Measurements from ENCODE around the gene MTHFD1L. TPM values are rescaled to one million over a fixed set of nuclear protein-coding genes. Genes with fewer than 3 reads are reported as not detected.
"Not testable (repeated sequence)": the region's sequence is repeated elsewhere in the genome, so short reads cannot be mapped to it uniquely, and the experiment has no call there.

MTHFD1L gene
- polyA plus RNA-seq, 3 donors = 16.6 to 19.6 (median 16.8) TPM

DNA sequence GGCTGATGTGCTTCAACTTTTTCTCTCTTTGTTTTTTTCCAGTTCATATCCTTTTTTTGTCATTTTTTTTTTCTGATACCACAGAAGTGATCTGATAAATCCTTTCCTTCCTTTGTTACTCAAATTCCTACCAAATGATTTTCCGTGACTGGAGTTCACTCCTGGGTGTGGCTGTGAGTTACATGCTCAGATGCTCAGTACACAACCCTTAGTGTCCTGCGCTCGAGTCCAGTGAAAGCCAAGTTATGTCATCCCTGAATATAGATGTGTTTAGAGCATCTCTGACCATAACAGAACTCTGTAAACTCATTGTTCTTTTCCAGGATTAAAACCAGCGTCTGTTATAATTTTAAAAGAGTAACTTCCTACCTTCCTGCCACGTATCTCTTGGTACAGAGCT is 227.1 kb downstream of the MTHFD1L start:
- DNase-seq (ENCODE audit: extremely low read depth in 1 of 11, low read depth in 9 of 11, low spot score in 4 of 11) = peak in 1 of 11 donors; percentile 60

DNA sequence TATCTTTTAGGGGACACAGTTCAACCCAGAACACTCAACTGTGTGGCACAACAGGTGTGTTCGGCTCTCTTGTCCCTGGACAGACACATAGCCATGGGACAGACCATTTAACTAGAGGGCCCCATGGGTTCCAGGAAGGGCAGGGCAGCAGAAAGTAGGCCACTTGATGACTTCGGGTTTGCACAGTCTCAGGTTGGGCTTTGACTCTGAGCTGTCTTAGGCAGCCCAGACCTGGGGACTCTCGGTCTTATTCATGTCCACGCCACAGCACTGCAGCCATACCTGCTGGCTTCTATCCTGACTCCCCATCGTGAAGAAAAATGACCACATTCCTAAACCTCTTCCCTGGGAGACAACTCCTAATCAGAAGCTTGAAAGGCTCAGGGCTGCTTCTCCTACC is 228.2 kb downstream of the MTHFD1L start:
- no peak for DNase-seq (ENCODE audit: extremely low read depth in 1 of 11, low read depth in 9 of 11, low spot score in 4 of 11)

DNA sequence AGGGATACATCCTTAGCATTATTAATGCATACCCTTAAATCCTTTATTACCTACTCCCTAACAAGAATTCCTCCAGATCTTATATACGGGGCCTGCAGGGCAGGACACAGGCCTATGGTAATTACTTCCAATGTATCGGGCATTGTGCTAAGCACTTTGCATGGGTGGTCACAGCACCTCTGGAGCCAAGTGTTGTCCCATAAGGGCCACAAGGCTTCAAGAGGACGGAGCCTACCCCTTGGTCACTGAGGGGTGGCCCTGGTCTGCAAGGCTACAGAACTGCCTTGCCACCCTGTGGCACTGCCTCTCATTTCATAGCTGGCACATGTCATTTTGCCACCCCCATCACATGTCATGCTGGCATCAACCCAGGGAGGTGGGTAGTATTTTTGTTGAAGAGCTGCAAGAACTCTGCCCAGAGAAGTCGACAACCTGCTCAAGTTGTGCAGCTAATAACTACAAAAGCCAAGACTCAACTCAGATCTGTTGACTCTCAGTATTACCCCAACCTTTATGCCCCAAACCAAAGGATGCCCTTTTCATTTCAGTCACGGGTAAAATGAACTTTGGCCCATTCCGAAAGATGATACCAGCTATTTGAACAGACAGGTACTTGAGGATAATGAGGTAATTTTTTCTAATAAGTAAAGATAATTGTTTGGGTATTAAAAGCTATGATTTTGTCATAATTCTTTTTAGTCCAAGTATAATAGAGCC is 230.2 kb downstream of the MTHFD1L start:
- no peak for DNase-seq (ENCODE audit: extremely low read depth in 1 of 11, low read depth in 9 of 11, low spot score in 4 of 11)

DNA sequence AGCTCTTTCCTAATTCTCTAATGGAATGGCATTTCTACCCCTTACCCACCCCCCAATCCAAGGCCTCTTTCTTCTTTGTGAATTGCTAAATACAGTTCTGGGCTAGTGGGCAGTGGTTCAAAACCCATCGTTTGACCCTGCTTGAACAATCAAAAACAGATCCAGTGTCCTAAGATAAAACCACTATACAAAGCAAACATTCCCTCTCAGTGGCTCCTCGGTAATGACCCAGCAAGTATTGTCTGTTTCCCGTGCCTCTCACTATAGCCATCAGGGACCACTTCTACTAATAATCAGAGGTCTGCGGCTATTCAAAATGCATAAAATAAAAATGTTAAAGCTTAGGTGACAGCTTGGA is 230.7 kb downstream of the MTHFD1L start:
- DNase-seq (ENCODE audit: extremely low read depth in 1 of 11, low read depth in 9 of 11, low spot score in 4 of 11) = no peak

DNA sequence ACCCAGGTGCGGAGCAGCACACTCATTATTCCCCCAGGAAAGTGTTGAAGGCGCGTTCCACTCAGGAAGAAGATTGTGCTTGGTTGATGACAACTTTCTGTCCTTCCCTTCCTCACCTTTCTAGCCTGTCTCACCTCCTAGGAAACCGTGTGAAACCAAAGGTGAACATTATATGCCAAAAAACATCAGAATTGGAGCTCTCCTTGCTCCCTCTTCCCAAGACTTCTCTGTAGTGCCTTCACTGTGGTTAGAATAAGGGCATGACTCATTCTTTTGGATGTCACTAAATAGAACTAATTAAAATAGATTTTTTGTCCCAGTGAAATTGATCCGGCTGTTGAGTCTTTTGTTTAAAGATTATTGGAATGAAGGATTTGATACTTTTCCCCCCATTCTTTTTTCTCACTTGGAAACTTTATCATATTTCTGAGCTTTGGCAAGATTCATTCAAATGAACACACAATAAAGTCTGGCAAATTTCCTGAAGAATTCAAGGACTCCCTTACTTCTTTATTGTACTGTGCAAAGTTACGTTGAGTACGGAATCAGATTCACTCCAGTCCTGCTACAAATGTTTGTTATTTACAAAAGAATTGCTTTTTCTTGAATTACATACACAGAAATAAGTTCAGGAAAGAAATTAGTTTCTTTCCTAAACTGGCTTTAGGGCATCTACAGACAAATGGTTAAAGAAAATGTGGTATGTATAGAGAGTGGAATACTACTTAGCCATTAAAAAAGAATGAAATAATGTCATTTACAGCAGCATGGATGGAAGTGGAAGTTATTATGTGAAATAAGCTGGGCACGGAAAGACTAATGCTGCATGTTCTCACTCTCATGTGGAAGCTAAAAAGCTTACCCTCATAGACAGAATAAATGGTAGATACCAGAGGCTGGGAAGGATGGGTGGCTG is 231.4 kb downstream of the MTHFD1L start:
- DNase-seq (ENCODE audit: extremely low read depth in 1 of 11, low read depth in 9 of 11, low spot score in 4 of 11) = no peak

DNA sequence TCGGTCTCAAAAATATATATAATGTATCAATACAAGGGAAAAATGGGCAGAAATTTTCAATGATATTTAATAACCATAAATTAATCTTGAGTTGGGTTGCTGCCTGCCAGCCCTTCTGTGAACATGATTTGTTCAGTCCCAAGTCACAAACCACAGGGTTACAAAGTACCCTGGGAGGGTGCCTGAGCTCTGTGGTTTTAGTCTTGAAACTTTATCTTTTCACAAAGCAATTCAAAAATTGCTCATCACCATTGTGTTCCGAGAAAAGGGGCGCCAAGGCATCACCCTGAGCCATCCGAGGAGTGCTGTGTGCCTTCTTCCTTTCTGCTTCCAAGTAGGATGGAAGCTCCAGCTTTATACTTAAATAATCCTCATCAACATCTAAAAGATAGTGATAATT is 232.7 kb downstream of the MTHFD1L start:
- no peak for DNase-seq (ENCODE audit: extremely low read depth in 1 of 11, low read depth in 9 of 11, low spot score in 4 of 11)

DNA sequence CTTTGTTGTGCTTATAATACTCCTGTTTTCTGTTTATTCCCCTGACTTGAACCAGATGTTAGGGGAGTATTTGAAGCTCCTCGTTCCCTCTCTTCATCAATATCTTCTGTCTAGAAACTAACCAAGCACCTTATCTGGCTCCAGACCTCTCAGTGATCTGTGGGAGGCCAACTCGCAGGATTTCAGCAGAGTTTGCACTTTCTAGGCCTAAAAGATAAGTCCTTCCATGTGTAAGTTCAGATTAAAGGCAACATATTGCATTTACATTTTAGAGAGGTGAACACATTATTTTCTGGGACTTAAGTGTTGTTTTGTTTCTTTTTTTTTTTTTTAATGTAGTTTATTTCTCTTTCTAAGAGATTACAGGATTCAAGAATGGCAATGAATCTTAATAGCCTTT is 234.8 kb downstream of the MTHFD1L start:
- DNase-seq (ENCODE audit: extremely low read depth in 1 of 11, low read depth in 9 of 11, low spot score in 4 of 11) = no peak

DNA sequence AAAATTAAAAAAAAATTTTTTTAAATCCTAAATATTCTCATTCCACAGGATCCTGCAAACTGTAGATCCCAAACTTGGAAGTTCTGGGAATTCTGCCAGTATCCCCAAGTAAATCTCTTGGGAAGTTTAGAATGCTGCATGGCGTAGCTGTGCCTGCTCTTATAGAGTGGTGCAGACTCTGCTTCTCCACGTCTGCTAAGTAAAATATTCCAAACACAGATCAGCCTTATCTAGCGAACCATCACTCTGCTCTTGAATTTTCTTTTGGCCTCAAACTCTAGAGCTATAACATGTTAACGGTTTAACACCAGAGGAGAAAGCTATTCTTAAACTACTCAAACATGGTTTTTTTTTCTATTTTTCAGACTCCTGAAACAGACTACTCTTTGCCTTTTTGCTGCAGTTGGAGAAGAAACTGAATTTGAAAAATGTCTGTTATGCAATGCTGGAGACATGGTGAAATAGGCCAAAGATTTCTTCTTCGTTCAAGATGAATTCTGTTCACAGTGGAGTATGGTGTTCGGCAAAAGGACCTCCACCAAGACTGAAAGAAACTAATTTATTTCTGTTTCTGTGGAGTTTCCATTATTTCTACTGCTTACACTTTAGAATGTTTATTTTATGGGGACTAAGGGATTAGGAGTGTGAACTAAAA is 235.8 kb downstream of the MTHFD1L start:
- no peak for DNase-seq (ENCODE audit: extremely low read depth in 1 of 11, low read depth in 9 of 11, low spot score in 4 of 11)

DNA sequence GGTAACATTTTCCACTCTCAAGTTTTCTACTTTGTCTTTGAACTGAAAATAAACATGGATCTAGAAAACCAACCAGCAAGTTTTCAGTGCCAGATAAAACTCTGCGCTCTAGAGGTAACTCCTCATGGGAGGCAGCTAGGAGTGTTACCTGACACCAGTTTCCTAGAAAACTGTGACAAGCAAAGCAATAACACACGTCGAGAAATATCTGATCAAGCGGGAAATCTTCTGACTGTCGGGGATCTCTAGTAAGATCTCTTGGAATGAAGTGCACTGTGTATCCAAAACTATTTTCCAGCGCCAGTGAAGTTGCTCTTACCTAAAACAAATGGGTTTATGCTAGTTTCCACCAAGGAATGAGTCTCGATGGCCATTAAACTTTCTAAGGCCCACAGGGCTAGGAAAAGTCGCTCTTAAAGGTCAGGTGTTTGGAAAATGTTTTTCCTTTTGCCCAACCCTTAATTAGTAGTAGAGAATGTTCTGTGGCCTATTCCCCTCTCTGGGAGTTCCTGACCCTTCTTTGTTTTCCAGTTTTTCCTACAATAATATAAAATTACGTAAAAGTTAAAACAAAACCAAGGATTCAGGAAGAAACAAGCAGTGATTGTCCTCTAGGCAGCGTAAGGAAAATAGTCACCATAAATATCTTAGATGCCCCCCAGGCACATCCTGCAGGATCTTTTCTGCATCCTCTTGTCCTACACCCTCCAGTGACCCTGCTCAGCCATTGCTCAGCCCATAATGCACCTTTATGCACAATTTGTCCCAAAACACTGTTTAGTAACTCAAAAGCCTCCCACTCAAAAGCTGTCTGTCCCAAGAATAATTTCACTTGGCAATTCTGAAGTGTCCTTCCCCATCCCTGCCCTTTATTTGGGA is 236.6 kb downstream of the MTHFD1L start:
- DNase-seq (ENCODE audit: extremely low read depth in 1 of 11, low read depth in 9 of 11, low spot score in 4 of 11) = no peak

DNA sequence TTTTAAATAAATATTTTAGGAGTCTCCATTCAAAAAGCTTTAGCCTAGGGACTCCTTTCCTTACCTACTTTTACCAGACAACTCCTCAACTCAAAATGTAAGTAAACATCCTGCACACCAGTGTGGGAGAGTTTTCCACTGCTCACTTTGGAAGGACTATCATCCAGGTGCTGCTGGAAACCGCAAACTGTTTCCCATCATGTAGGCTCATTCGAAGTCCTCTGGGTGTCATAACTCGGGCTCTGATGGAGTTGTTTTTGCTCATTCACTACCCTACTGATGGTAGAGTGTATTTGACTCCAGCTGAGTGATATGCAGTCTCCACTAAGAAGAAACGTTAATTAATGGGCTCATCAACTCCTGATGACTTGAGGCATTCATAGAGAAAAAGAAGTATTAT is 237.8 kb downstream of the MTHFD1L start:
- no peak for DNase-seq (ENCODE audit: extremely low read depth in 1 of 11, low read depth in 9 of 11, low spot score in 4 of 11)

DNA sequence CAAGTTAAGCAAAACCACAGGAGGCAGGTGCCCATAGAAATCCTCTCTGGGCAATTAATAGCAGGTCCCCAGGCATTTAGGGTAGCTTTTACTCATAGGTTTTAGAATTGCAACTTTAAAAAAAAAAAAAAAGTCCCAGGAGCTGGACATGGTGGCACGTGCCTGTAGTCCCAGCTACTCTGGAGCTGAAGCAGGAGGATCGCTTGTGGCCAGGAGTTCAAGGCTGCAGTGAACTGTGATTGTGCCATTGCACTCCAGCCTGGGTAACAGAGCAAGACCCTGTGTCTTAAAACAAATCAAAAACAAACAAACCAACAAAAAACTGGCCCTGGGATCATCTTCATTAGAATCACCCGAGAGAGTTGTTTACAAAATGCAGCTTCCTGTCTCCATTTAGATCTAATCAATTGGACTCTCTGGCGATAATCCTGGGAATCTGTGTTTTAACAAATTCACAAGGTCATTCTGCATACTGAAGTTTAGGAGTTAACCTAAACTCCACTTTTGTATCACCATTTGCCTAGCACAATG is 242.5 kb downstream of the MTHFD1L start:
- DNase-seq (ENCODE audit: extremely low read depth in 1 of 11, low read depth in 9 of 11, low spot score in 4 of 11) = no peak

DNA sequence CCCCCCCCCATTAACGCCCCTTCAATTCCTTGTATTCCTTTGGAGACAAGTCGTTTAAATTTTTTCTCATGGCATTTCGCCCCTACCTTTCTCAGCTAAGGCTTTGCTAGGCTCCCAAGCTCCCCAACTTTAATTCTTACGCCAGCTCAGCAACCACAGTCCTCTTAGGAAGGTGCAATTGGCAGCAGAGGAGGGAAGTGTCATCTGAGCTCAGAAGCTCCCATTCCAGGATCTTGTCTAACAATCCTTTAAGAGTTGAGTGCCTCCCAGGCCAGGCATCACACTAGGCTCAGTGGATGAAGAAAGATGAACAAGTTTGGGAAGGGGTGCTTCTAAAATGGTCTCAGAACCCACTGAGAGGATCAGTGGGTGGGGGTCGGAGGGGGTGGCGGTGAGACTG is 243.0 kb downstream of the MTHFD1L start:
- DNase-seq (ENCODE audit: extremely low read depth in 1 of 11, low read depth in 9 of 11, low spot score in 4 of 11) = no peak

DNA sequence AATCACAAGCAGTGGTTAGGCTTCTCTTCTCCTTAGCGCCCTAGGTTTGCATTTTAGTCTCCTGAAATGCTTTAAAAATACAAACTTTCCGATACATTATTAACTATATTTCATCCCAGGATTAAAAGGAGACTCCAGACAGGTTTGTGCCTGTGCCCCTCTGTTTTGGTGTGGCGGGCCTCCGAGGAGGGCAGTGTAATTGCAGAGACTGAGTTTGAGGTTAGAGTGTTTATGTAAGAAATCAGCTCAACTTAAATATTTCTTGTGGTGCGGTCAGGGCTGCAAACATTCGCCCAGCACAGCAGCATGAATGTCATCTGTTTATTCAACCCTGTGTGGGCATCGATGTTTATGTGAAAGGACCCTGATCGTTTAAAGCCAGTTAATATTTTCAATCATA is 243.9 kb downstream of the MTHFD1L start:
- DNase-seq (ENCODE audit: extremely low read depth in 1 of 11, low read depth in 9 of 11, low spot score in 4 of 11) = no peak

DNA sequence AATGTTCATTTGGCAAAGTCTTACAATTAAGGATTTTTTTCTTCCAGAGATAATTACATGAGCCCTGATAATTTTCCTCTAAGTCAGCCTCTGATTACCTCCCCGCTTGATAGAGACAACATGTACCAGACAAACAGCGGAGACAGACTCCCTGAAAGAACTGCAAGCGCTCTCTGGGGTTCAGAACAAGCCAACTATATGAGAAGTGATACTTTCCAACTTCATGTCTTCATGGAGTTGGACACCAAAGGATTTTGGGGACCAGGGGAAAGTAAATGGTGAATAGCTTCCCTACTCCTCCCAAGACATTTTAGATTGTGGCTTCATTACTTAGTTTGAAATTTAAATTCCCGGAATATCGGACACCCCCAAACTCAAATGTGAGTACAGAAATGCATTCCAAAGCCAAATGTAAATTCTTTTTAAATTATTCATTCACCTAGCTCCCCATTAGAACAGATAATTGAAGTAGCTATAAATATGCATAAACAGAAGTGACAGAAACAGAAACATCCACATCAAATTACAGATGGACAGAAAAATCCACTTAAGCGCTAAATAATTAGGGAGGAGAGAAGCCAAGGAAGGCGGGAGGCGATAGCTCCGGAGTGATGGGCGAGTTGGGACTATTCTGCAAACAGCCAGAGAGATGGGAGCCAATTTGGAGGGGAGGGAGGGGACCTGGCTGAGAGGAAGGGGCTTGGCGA is 244.5 kb downstream of the MTHFD1L start:
- no peak for DNase-seq (ENCODE audit: extremely low read depth in 1 of 11, low read depth in 9 of 11, low spot score in 4 of 11)

DNA sequence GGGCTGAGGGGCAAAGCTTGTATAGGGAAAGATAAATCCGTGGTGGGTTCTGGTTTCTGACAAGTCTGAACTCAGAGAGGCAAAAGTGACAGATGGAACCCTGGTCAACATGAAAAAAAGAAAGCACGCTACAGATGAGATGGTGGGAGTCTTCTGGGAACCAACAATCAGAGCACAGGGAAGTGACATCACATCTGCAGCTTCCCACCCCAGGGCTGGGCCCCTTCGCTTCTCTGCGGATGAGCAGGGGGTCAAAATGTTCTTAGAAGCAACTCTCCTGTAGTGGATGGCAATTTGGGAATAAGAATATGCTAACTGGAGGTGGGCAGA is 245.0 kb downstream of the MTHFD1L start:
- no peak for DNase-seq (ENCODE audit: extremely low read depth in 1 of 11, low read depth in 9 of 11, low spot score in 4 of 11)

DNA sequence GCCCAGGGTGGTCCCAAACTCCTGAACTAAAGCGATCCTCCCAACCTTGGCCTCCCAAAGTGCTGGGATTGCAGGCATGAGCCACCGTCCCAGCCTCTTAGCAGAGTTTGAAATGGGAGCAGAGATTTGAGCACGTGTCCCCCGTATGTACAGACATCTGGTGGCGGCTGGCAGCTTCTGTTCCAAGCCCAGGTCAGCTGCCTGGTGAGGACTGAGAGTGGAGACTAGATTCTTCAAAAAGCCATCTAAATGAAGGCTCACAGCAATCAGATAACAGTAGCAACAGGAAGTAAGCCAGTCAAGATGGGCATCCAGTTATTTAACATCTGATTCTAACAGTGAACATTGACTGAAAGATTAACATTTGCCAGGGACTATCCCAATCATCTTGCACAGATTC is 246.2 kb downstream of the MTHFD1L start:
- no peak for DNase-seq (ENCODE audit: extremely low read depth in 1 of 11, low read depth in 9 of 11, low spot score in 4 of 11)

DNA sequence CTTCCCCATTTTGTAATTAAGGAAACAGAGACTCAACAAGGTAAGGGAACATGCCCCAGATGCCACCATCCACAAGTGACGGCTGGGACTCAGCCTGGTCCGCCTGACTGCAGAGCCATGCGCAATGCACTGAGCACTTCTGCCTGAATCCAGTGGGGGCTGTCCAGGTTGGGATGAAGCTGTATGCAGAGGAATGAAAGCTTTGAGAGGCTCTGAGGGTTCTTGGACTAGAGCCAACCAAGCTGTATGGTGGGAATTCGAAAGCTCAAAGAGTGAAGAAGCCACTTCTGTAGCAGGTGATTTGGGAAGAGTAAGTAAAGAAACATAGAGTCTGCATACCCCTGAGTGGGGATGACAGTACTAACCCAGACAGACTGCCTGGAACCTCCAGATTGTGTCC is 246.6 kb downstream of the MTHFD1L start:
- DNase-seq (ENCODE audit: extremely low read depth in 1 of 11, low read depth in 9 of 11, low spot score in 4 of 11) = no peak

DNA sequence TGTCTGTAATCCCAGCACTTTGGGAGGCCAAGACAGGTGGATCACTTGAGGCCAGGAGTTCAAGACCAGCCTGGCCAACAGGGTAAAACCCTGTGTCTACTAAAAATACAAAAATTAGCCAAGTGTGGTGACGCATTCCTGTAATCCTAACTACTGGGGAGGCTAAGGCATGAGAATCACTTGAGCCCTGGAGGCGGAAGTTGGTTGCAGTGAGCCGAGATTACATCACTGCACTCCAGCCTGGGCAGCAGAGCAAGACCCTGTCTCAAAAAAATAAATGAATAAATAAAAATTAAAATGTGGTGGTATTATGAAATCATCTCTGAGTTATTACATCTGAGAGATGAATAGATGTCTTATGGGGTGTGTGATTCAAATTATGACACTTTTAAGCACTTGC is 247.4 kb downstream of the MTHFD1L start:
- DNase-seq (ENCODE audit: extremely low read depth in 1 of 11, low read depth in 9 of 11, low spot score in 4 of 11) = not testable (repeated sequence)
